Prostate gland (tissue), 2 donors: ENCODE results near the gene CCDC183. TPM values are rescaled to one million over a fixed set of nuclear protein-coding genes. Genes with fewer than 3 reads are reported as not detected.
"Not testable (repeated sequence)": the region's sequence is repeated elsewhere in the genome, so short reads cannot be mapped to it uniquely, and the experiment has no call there.

Experiments used
- DNase-seq: peaks from one replicate; pipeline ENCODE4 v3.0.0-alpha.2; 2019; ENCODE audit warnings: low spot score
- H3K27ac ChIP-seq, 2 donors: fragments of 200-600 bp; sonication (generic); 2 replicates each; pipeline ENCODE4 v1.5.1; 2017 to 2019
- H3K27me3 ChIP-seq: fragments of 200-600 bp; sonication (generic); replicated peaks from 2 replicates; pipeline ENCODE4 v1.5.1; 2019; ENCODE audit not compliant: insufficient read depth
- H3K36me3 ChIP-seq, 2 donors: fragments of 200-600 bp; sonication (generic); 1 replicate in 1 of 2; 2 replicates in 1 of 2; pipeline versions ENCODE4 v1.5.1 to v1.8.1; 2017 to 2019
- H3K4me1 ChIP-seq: fragments of 200-600 bp; sonication (generic); replicated peaks from 2 replicates; pipeline ENCODE4 v1.5.1; 2019
- H3K4me3 ChIP-seq, 2 donors: fragments of 200-600 bp; sonication (generic); 2 replicates each; pipeline ENCODE4 v1.5.1; 2017 to 2019
- H3K9me3 ChIP-seq: fragments of 200-600 bp; sonication (generic); 2 replicates; pipeline ENCODE4 v1.5.1; 2017
- POLR2A ChIP-seq: fragments of 450-650 bp; IDR thresholded peaks from one replicate; pipeline ENCODE4 v1.6.1; 2016; ENCODE audit warnings: antibody characterized with exemption, mild to moderate bottlenecking
- POLR2AphosphoS5 ChIP-seq: sonication (generic); formaldehyde crosslinking; IDR thresholded peaks from one replicate; pipeline ENCODE4 v1.6.1; 2017; ENCODE audit warnings: antibody characterized with exemption
- WGBS: methylation state at CpG from one replicate; pipeline ENCODE4 v1.1.5; 2018; 5-methylcytosine and 5-hydroxymethylcytosine counted together
- intact Hi-C: fragments of 100-400 bp; cut with DNase I; formaldehyde crosslinking; loops from one replicate; pipeline ENCODE4 v1.14.2; 2022
- total RNA-seq, 2 donors: library from RNA; depleted of rRNA; stranded (reverse); fragments of >200 nt; gene quantifications; one replicate each; pipeline ENCODE4 v1.1.0, GENCODE V29; 2016
- TF ChIP-seq, protein P1 (sequence below), 4 experiments: fragments of 200-600 bp in 2 of 4; fragments of 450-650 bp in 2 of 4; sonication (generic) in 2 of 4; IDR thresholded peaks; 1 replicate in 3 of 4; 2 replicates in 1 of 4; pipeline ENCODE4 v1.5.1; 2016 to 2019; ENCODE audit warnings: antibody characterized with exemption in 4 of 4, mild to moderate bottlenecking in 2 of 4, moderate library complexity in 2 of 4

The CCDC183 gene
- total RNA-seq, 2 donors from 2014 or later: 9.5 to 45.0 TPM

DNA sequence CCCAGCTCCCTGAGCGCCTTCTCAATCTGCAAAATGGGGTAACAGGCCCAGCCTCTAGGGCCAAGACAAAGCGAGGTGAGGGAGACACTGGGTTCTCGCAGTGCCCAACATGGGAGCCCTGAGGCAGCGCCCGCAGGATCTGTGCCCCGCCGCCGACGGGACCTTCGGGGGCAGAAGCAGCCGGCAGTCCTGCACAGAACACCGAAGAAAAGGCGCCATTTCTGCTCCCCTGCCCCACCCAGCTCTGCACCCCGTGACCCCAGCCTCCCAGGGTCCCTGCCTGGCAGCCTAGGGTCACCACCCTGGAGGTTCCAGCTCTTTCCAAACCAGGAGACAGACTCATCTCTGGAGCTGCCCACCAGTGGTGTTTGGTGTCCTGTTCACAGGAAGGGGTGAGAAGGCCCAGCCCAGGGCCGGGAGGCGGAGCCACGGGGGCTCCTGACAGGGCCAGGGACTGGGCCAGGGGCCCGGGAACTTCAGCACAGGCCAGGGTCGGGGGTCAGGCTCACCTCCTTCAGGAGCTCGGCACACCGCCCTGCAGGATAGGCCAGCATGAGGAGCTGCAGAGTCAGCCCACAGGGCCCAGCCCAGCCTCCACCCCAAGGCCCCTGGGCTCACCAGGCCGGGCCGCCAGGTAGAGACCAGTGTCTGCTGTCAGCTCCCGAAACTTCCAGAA lies 41.4 kb upstream of the CCDC183 start:
- Histone ChIP-seq H3K4me3 (no peak overlapping the region), H3K27me3 (no peaks in the 10 kb centered on the region), H3K27ac (no peak overlapping the region), H3K36me3 (no peaks in the 10 kb centered on the region), H3K4me1 (no peaks in the 10 kb centered on the region), H3K9me3 (no peaks in the 10 kb centered on the region)
- no peak for DNase-seq
- intact Hi-C loops: no loop called here
- 84% methylated on average over 24 of the region's 24 CpGs for WGBS
- TF ChIP-seq, protein P1, sequence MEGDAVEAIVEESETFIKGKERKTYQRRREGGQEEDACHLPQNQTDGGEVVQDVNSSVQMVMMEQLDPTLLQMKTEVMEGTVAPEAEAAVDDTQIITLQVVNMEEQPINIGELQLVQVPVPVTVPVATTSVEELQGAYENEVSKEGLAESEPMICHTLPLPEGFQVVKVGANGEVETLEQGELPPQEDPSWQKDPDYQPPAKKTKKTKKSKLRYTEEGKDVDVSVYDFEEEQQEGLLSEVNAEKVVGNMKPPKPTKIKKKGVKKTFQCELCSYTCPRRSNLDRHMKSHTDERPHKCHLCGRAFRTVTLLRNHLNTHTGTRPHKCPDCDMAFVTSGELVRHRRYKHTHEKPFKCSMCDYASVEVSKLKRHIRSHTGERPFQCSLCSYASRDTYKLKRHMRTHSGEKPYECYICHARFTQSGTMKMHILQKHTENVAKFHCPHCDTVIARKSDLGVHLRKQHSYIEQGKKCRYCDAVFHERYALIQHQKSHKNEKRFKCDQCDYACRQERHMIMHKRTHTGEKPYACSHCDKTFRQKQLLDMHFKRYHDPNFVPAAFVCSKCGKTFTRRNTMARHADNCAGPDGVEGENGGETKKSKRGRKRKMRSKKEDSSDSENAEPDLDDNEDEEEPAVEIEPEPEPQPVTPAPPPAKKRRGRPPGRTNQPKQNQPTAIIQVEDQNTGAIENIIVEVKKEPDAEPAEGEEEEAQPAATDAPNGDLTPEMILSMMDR (IDR thresholded peaks at IDR 0.05): no peak
- TF ChIP-seq POLR2AphosphoS5: no peak
- TF ChIP-seq POLR2A: no peak

DNA sequence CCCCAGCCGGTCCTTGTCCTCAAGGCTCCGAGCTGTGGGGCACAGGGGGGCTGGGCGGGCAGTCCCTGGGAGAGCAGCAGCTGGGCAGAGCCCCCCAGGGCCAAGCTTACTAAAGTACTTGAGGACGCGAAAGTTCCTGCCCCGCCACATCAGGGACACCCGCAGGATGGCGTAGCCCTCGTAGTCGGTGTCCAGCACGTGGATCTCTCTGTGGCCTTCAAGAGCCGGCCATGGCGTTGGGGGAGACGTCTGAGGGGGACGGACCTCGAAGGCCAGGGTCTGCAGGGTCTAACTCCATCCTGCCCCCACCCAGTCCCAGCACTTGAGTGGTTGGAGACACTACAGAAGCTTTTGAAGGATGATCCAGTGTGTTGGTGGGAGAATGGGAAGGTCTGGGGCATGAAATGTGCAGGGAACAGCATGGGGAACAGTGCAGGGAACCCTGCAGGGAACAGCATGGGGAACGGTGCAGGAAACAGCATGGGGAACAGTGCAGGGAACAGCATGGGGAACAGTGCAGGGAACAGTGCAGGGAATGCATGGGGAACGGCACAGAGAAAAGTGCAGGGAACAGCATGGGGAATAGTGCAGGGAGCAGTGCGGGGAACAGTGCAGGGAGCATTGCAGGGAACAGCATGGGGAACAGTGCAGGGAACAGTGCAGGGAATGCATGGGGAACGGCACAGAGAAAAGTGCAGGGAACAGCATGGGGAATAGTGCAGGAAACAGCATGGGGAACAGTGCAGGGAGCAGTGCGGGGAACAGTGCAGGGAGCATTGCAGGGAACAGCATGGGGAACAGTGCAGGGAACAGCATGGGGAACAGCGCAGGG lies 40.6 kb upstream of the CCDC183 start:
- H3K4me1 ChIP-seq, H3K9me3 ChIP-seq, H3K36me3 ChIP-seq, H3K27me3 ChIP-seq, H3K27ac ChIP-seq, H3K4me3 ChIP-seq, DNase-seq, intact Hi-C loops: not testable (repeated sequence)
- 86% methylated on average over 22 of the region's 22 CpGs for WGBS

DNA sequence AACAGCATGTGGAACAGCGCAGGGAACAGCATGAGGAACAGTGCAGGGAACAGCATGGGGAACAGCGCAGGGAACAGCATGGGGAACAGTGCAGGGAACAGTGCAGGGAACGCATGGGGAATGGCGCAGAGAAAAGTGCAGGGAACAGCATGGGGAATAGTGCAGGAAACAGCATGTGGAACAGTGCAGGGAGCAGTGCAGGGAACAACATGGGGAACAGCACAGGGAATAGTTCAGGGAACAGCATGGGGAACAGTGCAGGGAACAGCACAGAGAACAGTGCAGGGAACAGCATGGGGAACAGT lies 40.1 kb upstream of the CCDC183 start:
- Histone ChIP-seq H3K9me3 (no peaks in the 10 kb centered on the region), H3K36me3 (no peaks in the 10 kb centered on the region), H3K27me3 (no peaks in the 10 kb centered on the region), H3K4me3 (no peak overlapping the region), H3K27ac (no peak overlapping the region), H3K4me1 (no peaks in the 10 kb centered on the region)
- intact Hi-C loops: no loop called here
- no peak for DNase-seq
- TF ChIP-seq POLR2A: no peak
- TF ChIP-seq, protein P1 (IDR thresholded peaks at IDR 0.05): no peak
- no peak for TF ChIP-seq POLR2AphosphoS5
- 86% methylated on average over 4 of the region's 4 CpGs for WGBS

DNA sequence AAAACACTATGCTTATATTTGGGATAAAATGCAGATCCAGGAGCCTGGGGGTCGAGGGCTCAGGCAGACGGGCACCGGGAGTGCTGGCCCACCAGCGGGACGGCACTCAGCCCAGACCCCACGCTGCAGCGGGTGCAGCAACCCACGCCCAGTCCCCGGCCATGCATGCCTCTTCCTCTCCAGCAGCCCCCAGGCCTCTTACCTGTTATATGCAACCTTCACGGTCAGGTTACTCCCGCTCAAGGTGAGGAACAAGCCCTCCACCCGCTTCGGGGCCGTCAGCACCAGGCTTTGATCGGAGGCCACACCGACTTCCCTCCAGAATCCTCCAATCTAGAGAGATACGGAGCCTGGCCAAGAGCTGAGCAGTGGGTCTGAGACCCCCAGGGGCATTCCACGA lies 39.3 kb upstream of the CCDC183 start:
- Histone ChIP-seq H3K9me3 (no peaks in the 10 kb centered on the region), H3K27me3 (no peaks in the 10 kb centered on the region), H3K36me3 (no peaks in the 10 kb centered on the region), H3K27ac (no peak overlapping the region), H3K4me1 (no peaks in the 10 kb centered on the region), H3K4me3 (no peak overlapping the region)
- TF ChIP-seq, protein P1 (IDR thresholded peaks at IDR 0.05): no peak
- TF ChIP-seq POLR2AphosphoS5: no peak
- no peak for TF ChIP-seq POLR2A
- no peak for DNase-seq
- intact Hi-C loops: no loop called here
- WGBS: 89% methylated on average over 18 of the region's 18 CpGs

DNA sequence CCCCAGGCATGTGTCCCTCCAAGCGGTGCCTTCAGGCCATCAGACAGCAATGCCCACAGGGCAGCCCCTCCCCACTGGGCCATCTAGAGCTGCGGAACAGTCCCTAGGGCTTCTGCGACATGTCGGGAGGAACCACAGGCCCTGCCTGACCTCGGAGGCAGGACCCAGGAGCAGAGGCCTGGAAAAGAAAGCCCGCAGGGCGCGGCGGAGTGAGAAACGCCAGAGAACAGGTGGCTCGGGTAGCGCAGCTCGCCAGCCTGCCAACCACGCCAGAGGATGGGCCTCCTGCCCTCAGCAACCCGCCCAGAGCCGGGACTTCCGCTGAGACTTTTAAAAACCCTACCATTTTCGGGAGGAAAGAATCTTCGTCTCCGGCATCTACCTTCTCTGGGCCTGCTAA lies 38.8 kb upstream of the CCDC183 start:
- H3K27ac ChIP-seq: no peak overlapping the region
- H3K4me3 ChIP-seq: no peak overlapping the region
- H3K9me3 ChIP-seq: no peaks in the 10 kb centered on the region
- intact Hi-C loops: no loop called here
- DNase-seq: no peak
- H3K27me3 ChIP-seq: no peaks in the 10 kb centered on the region
- TF ChIP-seq POLR2AphosphoS5 (no peak), POLR2A (no peak)
- TF ChIP-seq, protein P1 (IDR thresholded peaks at IDR 0.05): no peak
- H3K36me3 ChIP-seq: no peaks in the 10 kb centered on the region
- WGBS: 91% methylated on average over 20 of the region's 20 CpGs
- H3K4me1 ChIP-seq: no peaks in the 10 kb centered on the region
